Kidney (tissue), 14 donors: Measurements from ENCODE around the gene KCNH8. TPM values are rescaled to one million over a fixed set of nuclear protein-coding genes. Genes with fewer than 3 reads are reported as not detected.

ENCODE experiments used
- DNase-seq, 5 donors: peaks; one replicate each; pipeline ENCODE4 v3.0.0-alpha.2; 2013 to 2020
- FAIRE-seq: peaks from 2 replicates; lab custom pipeline; 2012; peaks lifted over from hg19 to GRCh38; lab: Jason Lieb, UNC
- H3K27ac ChIP-seq, 2 donors: one replicate each; pipeline ENCODE4 v1.7.0; 2013; ENCODE audit warnings: low read depth in 2 of 2, low read length in 2 of 2, inconsistent platforms in 1 of 2
- H3K27me3 ChIP-seq: one replicate; pipeline ENCODE4 v1.7.1; 2013; ENCODE audit warnings: low read length, inconsistent platforms; ENCODE audit not compliant: control insufficient read depth, insufficient read depth
- H3K36me3 ChIP-seq, 3 donors: one replicate each; pipeline versions ENCODE4 v1.7.0 to v1.7.1; 2013; ENCODE audit warnings: low read length in 3 of 3, control low read depth in 1 of 3, inconsistent platforms in 1 of 3; ENCODE audit not compliant: insufficient read depth in 3 of 3, control insufficient read depth in 2 of 3
- H3K4me1 ChIP-seq, 3 donors: one replicate each; pipeline versions ENCODE4 v1.7.0 to v1.7.1; 2013; ENCODE audit warnings: low read length in 3 of 3, inconsistent platforms in 1 of 3, low read depth in 1 of 3; ENCODE audit not compliant: control insufficient read depth in 2 of 3, insufficient read depth in 2 of 3
- H3K4me3 ChIP-seq, 3 donors: one replicate each; pipeline versions ENCODE4 v1.7.0 to v1.8.1; 2013; ENCODE audit warnings: low read length in 3 of 3, control low read depth in 1 of 3, inconsistent platforms in 1 of 3
- H3K9ac ChIP-seq, 3 donors: one replicate each; pipeline versions ENCODE4 v1.7.0 to v1.7.1; 2013; ENCODE audit warnings: low read length in 3 of 3, control low read depth in 1 of 3, inconsistent platforms in 1 of 3
- H3K9me3 ChIP-seq, 3 donors: one replicate each; pipeline versions ENCODE4 v1.7.0 to v1.7.1; 2013; ENCODE audit warnings: low read length in 3 of 3, control low read depth in 1 of 3, inconsistent platforms in 1 of 3; ENCODE audit not compliant: control insufficient read depth in 2 of 3, insufficient read depth in 1 of 3
- CTCF ChIP-seq: IDR thresholded peaks from 3 replicates; pipeline ENCODE4 v1.5.1; 2012; ENCODE audit warnings: mild to moderate bottlenecking, moderate library complexity, borderline replicate concordance; ENCODE audit not compliant: insufficient read depth; ENCODE audit errors: extremely low read depth
- intact Hi-C: fragments of 100-400 bp; cut with DNase I; formaldehyde crosslinking; loops from one replicate; pipeline ENCODE4 v1.11.1; 2022
- polyA plus RNA-seq: library from polyadenylated mRNA; stranded (reverse); fragments of 350-450 nt; fragmentation: Illumina TruSeq; extraction: RNeasy Lipid Tissue Mini Kit (QIAGEN cat#74804); gene quantifications from one replicate; pipeline ENCODE4 v1.2.3, GENCODE V29; 2014; ENCODE audit warnings: low read depth, low replicate concordance; ENCODE audit not compliant: insufficient read depth
- total RNA-seq: library from RNA; stranded (reverse); fragmentation: NEBNext Ultra II Directional; extraction: Animal tissue kit (Norgen Biotek cat#: 25700); gene quantifications from one replicate; pipeline ENCODE4 v1.2.1, GENCODE V29; 2021
- donor health status: control.
- donor health status: control.
- donor health status: control.
- donor health status: control.
- donor health status: control.
- donor health status: DM: yes; HTN: yes; CAD: no.
- donor health status: Normal renal cell carcinoma (clear cell type).

KCNH8 gene
- total and polyA plus RNA-seq, 2 donors from 2014 or later: 1.0 TPM; not detected in 1

- DNase-seq (no peak), FAIRE-seq (no peak)
- Histone ChIP-seq H3K4me3 (no peak overlapping the region), H3K36me3 (no peaks in the 10 kb centered on the region), H3K27me3 (no peaks in the 10 kb centered on the region), H3K9me3 (no peaks in the 10 kb centered on the region), H3K27ac (no peak overlapping the region), H3K4me1 (no peaks in the 10 kb centered on the region), H3K9ac (no peak overlapping the region)
- TF ChIP-seq CTCF: no peak
- intact Hi-C loops: no loop called here
Observed at GRCh38 chr3:19346759-19347158, 198.4 kb downstream of the KCNH8 start.

- Histone ChIP-seq H3K27ac (no peak overlapping the region), H3K27me3 (no peaks in the 10 kb centered on the region), H3K9me3 (no peaks in the 10 kb centered on the region), H3K4me1 (no peaks in the 10 kb centered on the region), H3K9ac (no peak overlapping the region), H3K4me3 (no peak overlapping the region), H3K36me3 (no peaks in the 10 kb centered on the region)
- DNase-seq (no peak), FAIRE-seq (no peak)
- intact Hi-C loops: no loop called here
- TF ChIP-seq CTCF: no peak
Observed at GRCh38 chr3:19347671-19348070, 199.4 kb downstream of the KCNH8 start.

- H3K9ac ChIP-seq: no peak overlapping the region
- no peaks in the 10 kb centered on the region for H3K4me1 ChIP-seq
- no peaks in the 10 kb centered on the region for H3K9me3 ChIP-seq
- no peak overlapping the region for H3K4me3 ChIP-seq
- no peaks in the 10 kb centered on the region for H3K27me3 ChIP-seq
- no peaks in the 10 kb centered on the region for H3K36me3 ChIP-seq
- intact Hi-C loops: no loop called here
- no peak for TF ChIP-seq CTCF
- H3K27ac ChIP-seq: no peak overlapping the region
- no peak for DNase-seq
- FAIRE-seq: no peak
Observed at GRCh38 chr3:19348500-19348899, 200.2 kb downstream of the KCNH8 start.

- FAIRE-seq: no peak
- Histone ChIP-seq H3K4me3 (no peak overlapping the region), H3K27ac (no peak overlapping the region), H3K36me3 (no peaks in the 10 kb centered on the region), H3K27me3 (no peaks in the 10 kb centered on the region), H3K9me3 (no peaks in the 10 kb centered on the region), H3K9ac (no peak overlapping the region), H3K4me1 (no peaks in the 10 kb centered on the region)
- DNase-seq: peak in 1 of 5 donors; percentile 21
- intact Hi-C loops: no loop called here
- peak; percentile 46 for TF ChIP-seq CTCF
Observed at GRCh38 chr3:19348941-19349564, 200.7 kb downstream of the KCNH8 start.
